Smooth muscle cell (in vitro differentiated cells): ENCODE measurements around the gene ZNF71. TPM values are rescaled to one million over a fixed set of nuclear protein-coding genes. Genes with fewer than 3 reads are reported as not detected.

Source experiments
- DNase-seq: peaks from one replicate; lab custom pipeline; 2025; ENCODE audit not compliant: unreplicated experiment; lab: John Stamatoyannopoulos, UW
- H2AFZ ChIP-seq: fragments of 200-600 bp; sonication (generic); 2 replicates; pipeline ENCODE4 v1.6.0; 2016; ENCODE audit warnings: antibody characterized with exemption, low read depth, mild to moderate bottlenecking
- H3F3A ChIP-seq: fragments of 200-600 bp; sonication (generic); 2 replicates; pipeline ENCODE4 v1.6.0; 2017; ENCODE audit warnings: antibody characterized with exemption, low read depth
- H3K27ac ChIP-seq: fragments of 200-600 bp; sonication (generic); 2 replicates; pipeline ENCODE4 v1.5.1; 2016; ENCODE audit warnings: low read depth, mild to moderate bottlenecking
- H3K27me3 ChIP-seq: fragments of 200-600 bp; sonication (generic); 2 replicates; pipeline ENCODE4 v1.6.1; 2016; ENCODE audit warnings: low read depth, mild to moderate bottlenecking
- H3K36me3 ChIP-seq: fragments of 200-600 bp; sonication (generic); 2 replicates; pipeline ENCODE4 v1.5.1; 2016; ENCODE audit warnings: low read depth
- H3K4me1 ChIP-seq: fragments of 200-600 bp; sonication (generic); 2 replicates; pipeline ENCODE4 v1.5.1; 2016; ENCODE audit warnings: low read depth
- H3K4me2 ChIP-seq: fragments of 200-600 bp; sonication (generic); 2 replicates; pipeline ENCODE4 v1.6.0; 2016; ENCODE audit warnings: mild to moderate bottlenecking
- H3K4me3 ChIP-seq: fragments of 200-600 bp; sonication (generic); 2 replicates; pipeline ENCODE4 v1.5.1; 2016; ENCODE audit warnings: mild to moderate bottlenecking
- H3K79me2 ChIP-seq: fragments of 200-600 bp; sonication (generic); 2 replicates; pipeline ENCODE4 v1.6.0; 2016; ENCODE audit warnings: low read depth, mild to moderate bottlenecking
- H3K9ac ChIP-seq: fragments of 200-600 bp; sonication (generic); 2 replicates; pipeline ENCODE4 v1.6.0; 2016; ENCODE audit warnings: low read depth
- H3K9me3 ChIP-seq: fragments of 200-600 bp; sonication (generic); replicated peaks from 2 replicates; pipeline ENCODE4 v1.5.1; 2016; ENCODE audit warnings: low read depth
- H4K20me1 ChIP-seq: fragments of 200-600 bp; sonication (generic); 2 replicates; pipeline ENCODE4 v1.6.0; 2016; ENCODE audit warnings: low read depth
- CTCF ChIP-seq: fragments of 200-600 bp; sonication (generic); IDR thresholded peaks from 2 replicates; pipeline ENCODE4 v1.5.1; 2017; ENCODE audit warnings: borderline replicate concordance, mild to moderate bottlenecking, antibody characterized with exemption; ENCODE audit not compliant: insufficient read depth, poor library complexity, severe bottlenecking
- WGBS: methylation state at CpG from one replicate; pipeline ENCODE4 v1.1.7; 2016; ENCODE audit warnings: low lambda C conversion rate; 5-methylcytosine and 5-hydroxymethylcytosine counted together
- polyA plus RNA-seq: library from polyadenylated mRNA; unstranded; fragments of >200 nt; fragmentation: Nextera tagmentation; extraction: Ambion mirVana; gene quantifications from 2 replicates; pipeline ENCODE4 v1.2.1, GENCODE V29; 2016
- total RNA-seq: library from RNA; depleted of rRNA; stranded (reverse); fragments of >200 nt; gene quantifications from 2 replicates; pipeline ENCODE4 v1.2.3, GENCODE V29; 2014

ZNF71 gene
- total and polyA plus RNA-seq, 2 experiments from 2014 or later: 5.9 to 11.2 TPM

- no peaks in the 10 kb centered on the region for H3K27me3 ChIP-seq
- no peak for DNase-seq
- no peak for TF ChIP-seq CTCF
- H3K79me2 ChIP-seq: peaks cover 7% of the 10 kb centered on the region
- 4% methylated on average over 21 of the region's 23 CpGs for WGBS
- no peaks in the 10 kb centered on the region for H3K4me1 ChIP-seq
- no peaks in the 10 kb centered on the region for H4K20me1 ChIP-seq
- H3K9ac ChIP-seq: peak overlapping the region; percentile 63
- peak overlapping the region; percentile 91 for H3K4me3 ChIP-seq
- peaks cover 43% of the 10 kb centered on the region for H3K36me3 ChIP-seq
- peak overlapping the region; percentile 10 for H3K27ac ChIP-seq
- peak overlapping the region; percentile 98 for H2AFZ ChIP-seq
- H3K9me3 ChIP-seq: peaks cover 47% of the 10 kb centered on the region
- H3K4me2 ChIP-seq: peak overlapping the region; percentile 90
- no peaks in the 10 kb centered on the region for H3F3A ChIP-seq
These were observed 28.2 kb upstream of the ZNF71 start for GRCh38 chr19:56566904-56567273.

- Histone ChIP-seq H3K9me3 (peaks cover 45% of the 10 kb centered on the region), H3K36me3 (peaks cover 44% of the 10 kb centered on the region), H3K79me2 (peaks cover 7% of the 10 kb centered on the region), H3K27me3 (no peaks in the 10 kb centered on the region), H3K9ac (peak within 1 kb of the TSS; percentile 63), H3K4me1 (no peaks in the 10 kb centered on the region), H2AFZ (peak within 1 kb of the TSS; percentile 98), H3K4me2 (peak within 1 kb of the TSS; percentile 90), H3K4me3 (peak within 1 kb of the TSS; percentile 91), H4K20me1 (no peaks in the 10 kb centered on the region), H3F3A (no peaks in the 10 kb centered on the region), H3K27ac (peak within 1 kb of the TSS; percentile 10)
- no peak for TF ChIP-seq CTCF
- DNase-seq: peak; percentile 70
- WGBS: 8% methylated on average over 48 of the region's 66 CpGs
These were observed 27.6 kb upstream of the ZNF71 start, which contains the start of gene ZNF470 for GRCh38 chr19:56567274-56568120. Gene ZNF470, plus strand, starts transcription at chr19:56567468. Its CDS starts 2,844 bp downstream, at chr19:56570312.

GRCh38 chr19:56572589-56572988, 22.5 kb upstream of the ZNF71 start:
- Histone ChIP-seq H4K20me1 (no peaks in the 10 kb centered on the region), H3K4me2 (no peak overlapping the region), H3K27me3 (no peaks in the 10 kb centered on the region), H3K4me3 (no peak overlapping the region), H3K9me3 (peaks cover 80% of the 10 kb centered on the region), H3F3A (no peaks in the 10 kb centered on the region), H3K9ac (no peak overlapping the region), H3K79me2 (peaks cover 7% of the 10 kb centered on the region), H3K27ac (no peak overlapping the region), H2AFZ (no peak overlapping the region), H3K36me3 (peaks cover 86% of the 10 kb centered on the region), H3K4me1 (no peaks in the 10 kb centered on the region)
- DNase-seq: no peak
- TF ChIP-seq CTCF: no peak
- WGBS: 68% methylated on average over 2 of the region's 2 CpGs
